OCI-LY3 (cell line): Measurements from ENCODE around the gene PLAAT4.

Experiments used
- CTCF ChIP-seq: fragments of 200-600, 300-600 bp; sonication (generic); IDR thresholded peaks from 2 replicates; pipeline ENCODE4 v1.5.1; 2014; ENCODE audit warnings: antibody characterized with exemption, low read length, low read depth
- EZH2phosphoT487 ChIP-seq: fragments of 200-600 bp; shearing (Covaris generic); IDR thresholded peaks from 2 replicates; pipeline ENCODE4 v1.6.1; 2018; ENCODE audit warnings: antibody characterized with exemption, mixed run types, low read depth

DNA sequence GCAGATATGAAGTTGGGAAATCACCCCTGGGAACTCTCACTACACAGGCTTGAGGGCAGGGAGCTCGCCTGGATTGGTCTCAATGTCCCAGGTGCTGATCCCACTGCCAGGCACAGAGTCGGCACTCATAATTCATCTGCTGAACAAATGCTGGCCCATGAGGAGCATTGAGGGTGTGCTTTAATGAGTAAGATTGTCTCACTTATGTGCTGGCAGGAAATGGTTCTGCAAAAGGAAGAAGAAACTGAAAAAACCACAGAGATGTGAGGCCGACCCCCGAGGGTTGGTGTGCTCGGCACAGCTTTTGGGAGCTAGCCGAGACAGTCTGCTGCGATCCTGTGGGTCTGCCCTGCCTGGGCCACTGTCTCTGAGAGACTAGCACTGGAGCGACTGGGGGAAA lies 17.2 kb downstream of the PLAAT4 start:
- TF ChIP-seq CTCF (no peak), EZH2phosphoT487 (no peak)
